OCI-LY1 (cell line): ENCODE measurements around the gene NXN.

Source experiments
- CTCF ChIP-seq: fragments of 200-600 bp; sonication (generic), shearing (Covaris generic); IDR thresholded peaks from 2 replicates; pipeline ENCODE4 v1.5.1; 2017; ENCODE audit warnings: mild to moderate bottlenecking, antibody characterized with exemption, low read length, moderate library complexity, mixed read lengths
- EZH2 ChIP-seq: fragments of 200-600 bp; sonication (generic), shearing (Covaris generic); IDR thresholded peaks from 2 replicates; pipeline ENCODE4 v1.8.0; 2017; ENCODE audit warnings: borderline replicate concordance, mixed run types, mild to moderate bottlenecking, antibody characterized with exemption, low read length, moderate library complexity, mixed read lengths

- TF ChIP-seq CTCF = no peak
- TF ChIP-seq EZH2 = no peak
Measured at GRCh38 chr17:841313-841712, 138.3 kb downstream of the NXN start.
